Neutrophil (primary cell): Measurements from ENCODE around the gene MON1A.

Source experiments
- H3K27ac ChIP-seq: fragments of 200-600 bp; sonication (generic); 2 replicates; pipeline ENCODE4 v1.5.1; 2016; ENCODE audit warnings: mild to moderate bottlenecking, moderate library complexity
- H3K27me3 ChIP-seq: fragments of 200-600 bp; sonication (generic); 2 replicates; pipeline ENCODE4 v1.6.0; 2016; ENCODE audit warnings: mild to moderate bottlenecking
- H3K36me3 ChIP-seq: fragments of 200-600 bp; sonication (generic); 2 replicates; pipeline ENCODE4 v1.5.1; 2017
- H3K4me1 ChIP-seq, 2 experiments: fragments of 200-600 bp in 1 of 2; sonication (generic) in 1 of 2; 1 replicate in 1 of 2; 2 replicates in 1 of 2; pipeline versions ENCODE4 v1.5.1 to v1.6.1; 2013 to 2016; ENCODE audit warnings: low read depth in 1 of 2, low read length in 1 of 2, mild to moderate bottlenecking in 1 of 2, moderate library complexity in 1 of 2; ENCODE audit not compliant: control insufficient read depth in 1 of 2, insufficient read depth in 1 of 2
- H3K4me3 ChIP-seq, 2 experiments: fragments of 200-600 bp in 1 of 2; sonication (generic) in 1 of 2; 1 replicate in 1 of 2; 2 replicates in 1 of 2; pipeline ENCODE4 v1.5.1; 2013 to 2016; ENCODE audit warnings: low read depth in 1 of 2, low read length in 1 of 2, mild to moderate bottlenecking in 1 of 2, moderate library complexity in 1 of 2
- H3K9me3 ChIP-seq: fragments of 200-600 bp; sonication (generic); 2 replicates; pipeline ENCODE4 v1.5.1; 2016
- CTCF ChIP-seq: fragments of 200-600 bp; sonication (generic); IDR thresholded peaks from 2 replicates; pipeline ENCODE4 v1.5.1; 2016; ENCODE audit warnings: antibody characterized with exemption

MON1A gene

GRCh38 chr3:49867871-49868321, 61.7 kb downstream of the MON1A start:
- Histone ChIP-seq H3K27ac (no peak overlapping the region), H3K4me3 (no peak overlapping the region), H3K36me3 (no peaks in the 10 kb centered on the region), H3K9me3 (no peaks in the 10 kb centered on the region), H3K4me1 (peaks cover 6 to 11% of the 10 kb centered on the region in 2 experiments), H3K27me3 (peaks cover 91% of the 10 kb centered on the region)
- TF ChIP-seq CTCF = no peak

GRCh38 chr3:49867400-49867799, 62.2 kb downstream of the MON1A start:
- Histone ChIP-seq H3K27ac (no peak overlapping the region), H3K27me3 (peaks cover 94% of the 10 kb centered on the region), H3K4me3 (no peak overlapping the region), H3K9me3 (no peaks in the 10 kb centered on the region), H3K36me3 (no peaks in the 10 kb centered on the region), H3K4me1 (peaks cover 6 to 11% of the 10 kb centered on the region in 2 experiments)
- TF ChIP-seq CTCF = no peak

GRCh38 chr3:49865198-49865784, 64.3 kb downstream of the MON1A start:
- no peak for TF ChIP-seq CTCF
- Histone ChIP-seq H3K4me1 (peaks cover 6 to 11% of the 10 kb centered on the region in 2 experiments), H3K4me3 (no peak overlapping the region), H3K27ac (no peak overlapping the region), H3K27me3 (peaks cover 77% of the 10 kb centered on the region), H3K9me3 (no peaks in the 10 kb centered on the region), H3K36me3 (no peaks in the 10 kb centered on the region)

GRCh38 chr3:49864505-49864904, 65.1 kb downstream of the MON1A start:
- H3K27ac ChIP-seq = no peak overlapping the region
- H3K9me3 ChIP-seq = no peaks in the 10 kb centered on the region
- H3K4me3 ChIP-seq = no peak overlapping the region
- no peaks in the 10 kb centered on the region for H3K36me3 ChIP-seq
- peaks cover 69% of the 10 kb centered on the region for H3K27me3 ChIP-seq
- TF ChIP-seq CTCF = no peak
- H3K4me1 ChIP-seq = peaks cover 4 to 6% of the 10 kb centered on the region in 2 experiments

- H3K9me3 ChIP-seq = no peaks in the 10 kb centered on the region
- no peaks in the 10 kb centered on the region for H3K36me3 ChIP-seq
- H3K4me3 ChIP-seq = no peak overlapping the region
- no peak for TF ChIP-seq CTCF
- no peak overlapping the region for H3K27ac ChIP-seq
- peaks cover 12 to 14% of the 10 kb centered on the region in 2 experiments for H3K4me1 ChIP-seq
- peaks cover 21% of the 10 kb centered on the region for H3K27me3 ChIP-seq
These were observed 69.9 kb downstream of the MON1A start for GRCh38 chr3:49859576-49860305.
